ENCODE measurements around the gene ITGB7.
A peak's percentile ranks its signal among the peaks of the same experiment; 100 is the strongest.

The ITGB7 gene, protein sequence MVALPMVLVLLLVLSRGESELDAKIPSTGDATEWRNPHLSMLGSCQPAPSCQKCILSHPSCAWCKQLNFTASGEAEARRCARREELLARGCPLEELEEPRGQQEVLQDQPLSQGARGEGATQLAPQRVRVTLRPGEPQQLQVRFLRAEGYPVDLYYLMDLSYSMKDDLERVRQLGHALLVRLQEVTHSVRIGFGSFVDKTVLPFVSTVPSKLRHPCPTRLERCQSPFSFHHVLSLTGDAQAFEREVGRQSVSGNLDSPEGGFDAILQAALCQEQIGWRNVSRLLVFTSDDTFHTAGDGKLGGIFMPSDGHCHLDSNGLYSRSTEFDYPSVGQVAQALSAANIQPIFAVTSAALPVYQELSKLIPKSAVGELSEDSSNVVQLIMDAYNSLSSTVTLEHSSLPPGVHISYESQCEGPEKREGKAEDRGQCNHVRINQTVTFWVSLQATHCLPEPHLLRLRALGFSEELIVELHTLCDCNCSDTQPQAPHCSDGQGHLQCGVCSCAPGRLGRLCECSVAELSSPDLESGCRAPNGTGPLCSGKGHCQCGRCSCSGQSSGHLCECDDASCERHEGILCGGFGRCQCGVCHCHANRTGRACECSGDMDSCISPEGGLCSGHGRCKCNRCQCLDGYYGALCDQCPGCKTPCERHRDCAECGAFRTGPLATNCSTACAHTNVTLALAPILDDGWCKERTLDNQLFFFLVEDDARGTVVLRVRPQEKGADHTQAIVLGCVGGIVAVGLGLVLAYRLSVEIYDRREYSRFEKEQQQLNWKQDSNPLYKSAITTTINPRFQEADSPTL

DNA sequence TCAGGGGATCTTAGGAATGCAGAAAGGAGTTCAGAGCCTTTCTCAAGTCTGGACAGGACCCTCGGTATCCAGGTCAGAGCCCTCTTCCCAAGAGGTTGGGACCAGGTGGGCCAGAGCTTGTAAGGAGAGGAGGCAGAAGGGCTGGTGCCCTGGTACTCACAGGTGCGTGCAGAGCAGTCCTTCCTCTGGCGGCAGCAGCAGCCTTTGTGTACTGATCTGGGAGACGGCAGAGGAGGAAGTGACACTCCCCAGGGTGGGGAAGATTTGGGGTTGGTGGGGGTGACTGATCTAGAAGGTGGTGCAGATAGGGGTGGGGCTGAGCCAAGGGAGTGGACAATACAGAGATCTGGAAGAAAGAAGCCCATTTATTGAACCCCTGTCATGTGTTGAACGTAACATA, at the start of gene ITGB7:
ITGB7 (minus strand) TSS at position 210 of the 400 bp plus-strand sequence. CDS start 6,808 bp downstream, outside the sequence.
- no peak for DNase-seq (ENCODE audit: low spot score)

DNA sequence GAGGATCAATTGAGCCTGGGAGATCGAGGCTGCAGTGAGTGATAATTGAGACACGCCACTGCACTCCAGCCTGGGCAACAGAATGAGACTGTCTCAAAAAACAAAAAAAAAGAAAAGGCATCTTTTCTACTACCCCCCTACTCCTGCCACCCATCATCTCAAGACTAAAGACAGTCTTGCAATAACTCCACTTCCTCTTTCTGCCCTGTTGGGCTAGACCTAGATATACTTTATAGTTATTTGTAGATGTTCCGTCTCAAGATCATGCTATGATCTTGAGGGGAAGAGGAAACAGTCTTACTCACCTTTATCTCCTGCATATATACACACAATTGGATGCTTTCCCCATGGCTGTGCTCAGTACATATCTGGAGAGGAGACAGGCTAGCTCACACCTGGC, 48.9 kb upstream of the ITGB7 start:
- DNase-seq (ENCODE audit: low spot score), result no peak

DNA sequence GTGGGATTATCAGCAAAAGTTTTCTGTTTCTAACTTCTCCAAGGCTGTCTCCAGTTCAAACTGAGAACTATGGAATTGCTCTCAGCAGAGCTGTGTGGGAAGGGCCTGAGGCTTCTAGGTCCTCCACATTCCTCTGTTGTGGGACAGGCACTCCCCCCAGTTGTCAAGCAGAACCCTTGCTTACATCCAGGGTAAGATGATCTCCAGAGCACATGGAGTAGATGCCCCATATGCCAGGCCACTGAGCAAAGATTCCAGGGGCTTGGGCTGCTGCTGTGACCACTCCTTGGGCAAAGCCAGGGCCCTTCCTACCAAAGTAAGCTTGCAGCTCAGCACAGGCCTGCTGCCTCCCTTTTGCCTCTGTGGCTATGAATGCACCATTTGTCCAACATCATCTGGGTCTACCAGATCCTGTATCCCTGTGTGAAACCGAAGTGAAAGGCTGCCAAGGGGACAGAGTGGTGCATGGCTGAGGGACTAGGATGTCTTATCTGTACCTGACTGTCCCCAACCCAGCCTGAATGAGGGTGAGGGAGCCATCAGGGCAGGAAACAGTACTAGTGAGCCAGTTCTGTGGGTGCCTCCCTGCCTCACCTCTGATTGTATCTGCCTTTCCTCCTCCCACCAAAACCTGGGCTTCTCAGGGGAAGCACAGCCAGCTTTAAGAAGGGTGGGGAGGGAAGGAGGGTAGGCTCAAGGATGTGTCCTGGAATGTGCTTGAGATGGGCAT, 47.9 kb upstream of the ITGB7 start:
- DNase-seq (ENCODE audit: low spot score), result no peak

- no peak for DNase-seq (ENCODE audit: low spot score)
Observed at GRCh38 chr12:53253298-53253697, 46.2 kb upstream of the ITGB7 start.

DNA sequence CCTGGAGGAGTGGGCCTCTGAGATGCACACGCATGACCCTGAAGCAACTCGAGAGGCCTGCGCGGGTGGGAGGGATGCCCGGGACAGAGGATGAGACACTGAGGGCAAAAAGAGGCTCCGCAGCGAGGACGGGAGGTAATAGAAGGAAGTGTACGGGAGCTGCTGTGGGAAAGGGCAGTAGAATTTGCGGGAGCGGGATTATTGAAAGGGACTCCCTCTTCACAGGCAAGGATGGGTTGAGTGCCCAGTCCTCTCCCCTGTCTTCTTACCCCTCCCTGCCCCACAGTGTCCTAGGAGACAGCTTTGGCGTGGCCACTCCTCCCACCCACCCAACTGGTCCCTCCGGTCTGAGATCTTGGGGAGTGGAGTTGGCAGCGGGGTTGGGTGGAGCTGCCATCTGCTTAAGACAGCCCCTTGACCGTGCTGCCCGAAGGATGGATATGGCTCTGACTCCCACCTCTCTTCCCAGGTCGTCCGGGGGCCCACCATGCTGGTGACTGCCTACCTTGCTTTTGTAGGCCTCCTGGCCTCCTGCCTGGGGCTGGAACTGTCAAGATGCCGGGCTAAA, 45.4 kb upstream of the ITGB7 start:
- DNase-seq (ENCODE audit: low spot score), result no peak

DNA sequence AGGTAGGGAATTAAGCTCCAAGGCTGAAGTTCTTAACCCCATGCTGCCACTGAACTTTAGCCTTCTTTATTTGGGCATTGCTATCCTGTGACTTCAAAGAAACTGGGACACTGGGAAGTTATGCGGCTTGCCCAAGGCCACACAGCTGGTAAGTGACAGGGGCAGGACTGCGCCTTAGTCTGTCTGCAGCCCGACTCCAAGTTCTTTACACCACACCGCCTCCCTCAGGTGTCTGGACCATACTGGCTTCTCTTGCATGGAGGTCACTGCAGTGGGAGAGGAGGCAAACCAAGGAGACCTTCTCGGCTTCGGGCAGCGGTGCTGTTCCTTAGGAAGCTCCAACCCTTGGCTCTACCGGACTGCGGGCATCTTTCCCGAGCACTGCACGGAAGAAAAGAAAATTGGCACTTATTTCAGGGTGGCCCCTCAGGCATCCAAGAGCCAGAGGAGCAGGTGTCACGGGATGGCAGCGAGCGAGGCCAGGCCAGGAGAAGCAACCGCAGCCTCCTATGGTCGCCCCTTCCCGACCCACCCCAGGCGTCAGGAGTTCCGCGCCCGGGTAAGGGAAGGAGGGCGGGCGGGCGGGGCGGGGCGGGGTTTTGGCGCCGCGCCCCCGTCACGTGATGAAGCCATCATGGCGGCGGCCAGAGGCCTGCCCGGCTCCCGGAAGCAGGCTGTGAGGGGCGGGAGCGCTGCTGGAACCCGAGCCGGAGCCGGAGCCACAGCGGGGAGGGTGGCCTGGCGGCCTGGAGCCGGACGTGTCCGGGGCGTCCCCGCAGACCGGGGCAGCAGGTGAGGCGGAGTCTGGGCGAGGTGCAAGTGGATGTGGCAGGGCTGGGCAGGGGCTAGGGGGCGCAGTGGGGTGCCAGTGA, 44.7 kb upstream of the ITGB7 start:
- peak; percentile 90 for DNase-seq (ENCODE audit: low spot score)

DNA sequence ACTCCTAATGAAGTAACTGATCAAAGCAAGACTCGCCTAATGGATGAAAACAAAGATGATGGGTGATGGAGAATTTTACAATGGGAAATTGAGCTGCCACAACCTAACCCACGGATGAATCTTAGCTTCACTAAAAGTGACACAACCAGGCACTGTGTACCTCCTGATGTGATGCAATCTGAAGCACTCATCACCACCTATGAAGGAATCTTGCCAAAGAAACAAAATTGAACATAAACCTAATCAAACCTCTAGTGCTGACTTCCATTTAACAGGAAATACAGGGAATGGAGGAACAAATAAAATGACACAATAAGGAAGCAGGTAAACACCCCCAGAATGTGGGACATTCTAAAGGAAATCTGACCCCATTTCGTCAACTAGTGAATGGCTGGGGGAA, 38.2 kb upstream of the ITGB7 start:
- no peak for DNase-seq (ENCODE audit: low spot score)

GRCh38 chr12:53244337-53244736, 37.3 kb upstream of the ITGB7 start:
- DNase-seq (ENCODE audit: low spot score), result no peak

- DNase-seq (ENCODE audit: low spot score), result no peak
Observed at GRCh38 chr12:53241623-53242412, 34.8 kb upstream of the ITGB7 start.

GRCh38 chr12:53239643-53240258, 32.7 kb upstream of the ITGB7 start:
- no peak for DNase-seq (ENCODE audit: low spot score)

DNA sequence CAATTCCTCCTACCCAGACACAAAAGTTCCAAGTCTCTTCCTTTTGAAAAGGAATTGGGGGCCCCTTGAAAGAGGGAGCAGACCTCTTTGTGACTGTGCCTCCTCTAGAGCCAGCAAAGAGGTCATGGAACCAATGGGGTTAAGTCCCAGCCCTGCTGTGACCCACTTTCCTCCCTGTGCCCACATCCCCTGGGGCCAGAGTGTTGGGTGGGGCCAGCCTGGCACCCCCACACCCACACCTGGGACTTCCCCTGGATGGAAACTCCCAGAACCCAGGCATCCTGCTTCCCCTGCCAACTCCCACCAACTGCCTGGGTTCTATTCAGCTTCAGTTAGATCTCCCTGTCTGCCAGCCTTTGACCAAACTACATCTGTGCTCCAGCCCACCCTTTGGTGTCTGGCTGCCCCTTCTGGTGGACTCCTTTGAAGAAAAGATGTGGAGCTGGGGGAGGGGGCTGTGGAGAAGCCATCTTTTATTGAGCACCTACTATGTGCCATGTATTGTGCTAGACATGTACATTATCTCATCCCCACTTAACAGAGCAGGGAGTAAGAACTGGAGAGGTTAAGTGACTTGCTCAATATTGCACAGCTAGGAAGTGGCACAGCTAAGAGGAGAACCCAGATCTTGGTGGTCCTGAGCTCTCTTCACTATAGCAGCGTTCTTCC, 29.5 kb upstream of the ITGB7 start:
- no peak for DNase-seq (ENCODE audit: low spot score)

GRCh38 chr12:53235742-53236442, 28.8 kb upstream of the ITGB7 start:
- DNase-seq (ENCODE audit: low spot score), result no peak

GRCh38 chr12:53235164-53235563, 28.1 kb upstream of the ITGB7 start:
- DNase-seq (ENCODE audit: low spot score), result no peak

GRCh38 chr12:53234271-53234914, 27.3 kb upstream of the ITGB7 start:
- no peak for DNase-seq (ENCODE audit: low spot score)

- DNase-seq (ENCODE audit: low spot score), result no peak
Observed at GRCh38 chr12:53233671-53234121, 26.6 kb upstream of the ITGB7 start.

DNA sequence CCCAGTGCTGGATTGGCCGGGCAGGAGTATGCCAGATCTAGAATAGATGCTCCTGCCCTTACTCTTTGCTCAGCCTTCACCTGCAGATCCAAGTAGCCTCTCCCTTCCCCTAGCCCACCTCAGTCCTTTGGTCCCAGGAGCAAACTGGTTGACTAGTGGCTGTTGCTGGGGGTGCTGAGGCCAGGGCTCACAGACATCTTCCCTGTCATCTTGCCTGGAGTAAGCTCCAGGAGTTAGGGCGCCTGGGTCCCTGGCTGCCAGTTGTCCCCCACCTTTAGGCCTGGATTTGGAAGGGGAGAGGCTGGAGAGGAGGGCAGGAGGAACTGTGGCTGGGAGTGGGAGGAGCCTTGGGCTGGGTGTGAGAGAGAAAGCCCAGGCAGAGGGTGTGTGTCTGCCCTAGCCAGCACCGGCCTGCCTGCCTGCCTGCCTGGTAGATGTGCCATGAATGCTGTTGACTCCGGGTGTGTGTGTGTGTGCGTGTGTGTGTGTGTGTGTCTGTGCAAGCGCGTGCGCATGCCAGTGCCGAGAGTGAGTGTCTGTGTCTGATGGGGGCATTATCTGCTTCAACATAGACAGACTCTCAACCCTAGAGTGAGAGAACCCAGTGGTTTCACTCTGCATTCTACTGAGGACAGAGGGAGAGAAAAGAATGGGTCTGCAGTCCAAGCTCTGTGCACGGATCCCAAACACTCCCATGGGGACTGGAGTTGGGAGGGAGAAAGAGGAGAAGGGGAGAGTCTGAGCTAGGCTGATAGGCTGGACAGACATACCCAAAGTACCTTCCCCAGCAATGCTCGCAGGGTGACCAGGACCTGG, 25.8 kb upstream of the ITGB7 start:
- no peak for DNase-seq (ENCODE audit: low spot score)

DNA sequence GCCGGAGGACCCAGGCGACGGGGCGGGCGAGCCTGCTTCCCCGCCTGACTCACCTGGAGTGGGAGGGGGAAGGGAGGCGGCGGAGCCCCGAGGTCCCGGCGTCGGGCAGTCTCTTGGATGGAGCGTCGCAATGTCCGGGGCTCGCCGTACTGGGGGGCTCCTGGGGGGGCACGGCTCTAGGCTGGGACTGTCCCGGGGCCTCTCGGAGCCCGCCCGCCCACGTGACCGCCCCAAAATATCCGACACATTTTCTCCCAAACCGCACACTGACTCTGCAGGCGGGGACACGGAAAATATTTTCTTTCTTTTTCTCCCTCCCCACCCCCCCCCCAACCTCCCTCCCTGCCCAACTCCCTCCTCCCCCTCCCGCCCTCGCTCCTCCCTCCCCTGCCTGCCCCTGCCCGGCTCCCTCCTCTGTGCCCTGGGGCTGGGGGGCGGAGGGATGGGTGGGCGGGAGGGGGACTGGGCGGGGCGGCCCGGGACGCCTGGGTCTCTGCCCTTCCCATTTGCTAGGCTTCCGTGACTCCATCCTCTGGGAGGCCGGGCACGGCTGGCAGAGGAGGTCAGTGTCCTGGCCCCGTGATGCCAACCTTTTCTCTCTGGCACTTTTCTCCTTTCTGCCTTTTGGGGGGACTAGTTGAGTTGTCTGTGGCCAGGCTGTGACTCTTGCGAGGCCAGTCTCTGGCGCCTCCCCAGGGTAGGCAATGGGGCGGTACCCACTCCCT, 25.0 kb upstream of the ITGB7 start, which contains the start of gene RARG:
RARG (minus strand) TSS at position 289 of the 725 bp plus-strand sequence. CDS start 4,664 bp downstream, outside the sequence.
- DNase-seq (ENCODE audit: low spot score), result no peak
